VCaP (cell line): ENCODE results near the gene ILRUN.
A peak's percentile ranks its signal among the peaks of the same experiment; 100 is the strongest.

Experiments used
- H3K27ac ChIP-seq: fragments of 450-650 bp; 2 replicates; pipeline ENCODE4 v1.5.1; 2017
- CTCF ChIP-seq: fragments of 450-650 bp; conservative IDR thresholded peaks from 2 replicates; pipeline ENCODE4 v1.5.1; 2017; ENCODE audit warnings: mild to moderate bottlenecking, moderate library complexity

ILRUN gene

GRCh38 chr6:34657307-34657978 lies 39.1 kb downstream of the ILRUN start:
- peak overlapping the region; percentile 92 for H3K27ac ChIP-seq
- no peak for TF ChIP-seq CTCF

DNA sequence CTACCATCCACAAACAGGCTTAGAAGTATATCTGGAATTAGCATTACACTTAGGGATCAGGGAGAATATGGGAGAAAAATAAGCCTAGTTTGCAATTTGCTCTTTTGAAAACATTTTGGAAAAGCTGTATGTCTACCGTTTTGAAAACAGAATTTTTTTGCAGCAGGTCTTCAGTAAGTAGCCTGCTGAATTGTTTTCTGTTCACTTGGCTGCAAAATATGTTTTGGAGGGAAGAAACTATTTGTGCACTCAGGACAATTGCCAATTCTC lies 39.6 kb downstream of the ILRUN start:
- TF ChIP-seq CTCF, result no peak
- peak overlapping the region; percentile 92 for H3K27ac ChIP-seq

GRCh38 chr6:34656378-34657036 lies 40.1 kb downstream of the ILRUN start:
- H3K27ac ChIP-seq, result peak overlapping the region; percentile 92

DNA sequence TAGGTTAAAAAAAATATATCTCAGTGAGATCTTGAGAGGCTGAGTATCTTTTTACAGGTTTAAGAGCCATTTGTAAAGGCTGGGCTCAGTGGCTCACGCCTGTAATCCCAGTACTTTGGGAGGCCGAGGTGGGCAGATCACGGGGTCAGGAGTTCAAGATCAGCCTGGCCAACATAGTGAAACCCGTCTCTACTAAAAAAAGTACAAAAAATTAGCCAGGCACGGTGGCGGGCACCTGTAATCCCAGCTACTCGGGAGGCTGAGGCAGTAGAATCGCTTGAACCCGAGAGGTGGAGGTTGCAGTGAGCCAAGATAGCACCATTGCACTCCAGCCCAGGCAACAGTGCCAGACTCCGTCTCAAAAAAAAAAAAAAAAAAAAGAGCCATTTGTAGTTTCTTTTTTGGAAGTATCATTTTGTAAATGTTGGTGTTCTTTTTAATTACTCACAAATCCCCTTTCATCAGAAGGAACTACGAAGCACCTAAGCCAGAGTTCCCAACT lies 40.6 kb downstream of the ILRUN start:
- H3K27ac ChIP-seq, result peak overlapping the region; percentile 92

More at GRCh38 chr6:34656378-34657036, 40.1 kb downstream of the ILRUN start:
- no peak for TF ChIP-seq CTCF

DNA sequence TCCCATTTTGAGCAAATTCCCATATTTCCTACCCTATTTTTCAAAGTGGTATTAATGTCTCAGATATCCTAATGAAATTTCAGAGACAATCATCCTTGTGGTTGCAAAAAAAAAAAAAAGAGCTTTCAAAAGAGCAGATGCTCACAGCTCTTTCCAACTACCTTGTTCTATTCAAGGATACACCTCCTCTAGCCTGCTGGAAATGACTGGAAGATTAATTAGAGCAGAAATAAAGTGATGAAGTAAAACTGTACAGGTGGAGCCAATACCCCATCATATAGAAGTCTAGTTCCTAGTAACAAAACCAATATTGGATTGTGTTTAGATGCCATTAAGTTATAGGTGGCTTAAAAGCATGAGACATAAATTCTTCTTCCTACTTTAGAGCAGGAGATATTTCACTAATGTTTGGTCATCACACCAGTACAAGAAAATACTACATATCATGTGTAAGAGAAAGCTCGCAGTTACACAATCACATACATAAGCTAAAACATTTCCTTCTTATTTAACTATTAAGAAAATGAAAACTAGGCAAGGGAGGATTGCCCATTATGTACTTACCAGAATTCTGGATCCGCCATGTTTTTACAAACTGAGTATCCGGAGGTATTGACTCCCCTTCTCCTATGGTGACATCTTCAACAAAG lies 42.4 kb downstream of the ILRUN start:
- no peak for TF ChIP-seq CTCF
- H3K27ac ChIP-seq, result peak overlapping the region; percentile 92

DNA sequence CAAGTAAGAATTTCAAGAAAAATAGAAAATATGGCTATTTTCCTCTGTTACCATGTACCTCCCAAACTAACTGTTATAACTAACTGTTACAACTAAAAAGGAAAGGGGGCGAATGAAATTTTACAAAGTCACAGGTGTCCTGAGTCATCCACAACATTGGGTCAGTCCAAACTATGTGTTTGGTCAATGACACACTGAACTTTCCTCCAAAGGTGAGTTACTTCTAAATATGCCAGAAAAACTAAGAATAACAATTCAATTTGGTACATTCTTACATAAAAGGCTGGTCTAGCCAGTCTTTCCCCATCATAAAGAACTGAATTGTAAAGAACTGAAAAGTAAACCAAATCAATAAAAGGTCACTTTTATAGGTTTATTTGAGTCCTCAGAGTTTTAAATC lies 44.3 kb downstream of the ILRUN start:
- no peak for TF ChIP-seq CTCF
- H3K27ac ChIP-seq, result peak overlapping the region; percentile 50

DNA sequence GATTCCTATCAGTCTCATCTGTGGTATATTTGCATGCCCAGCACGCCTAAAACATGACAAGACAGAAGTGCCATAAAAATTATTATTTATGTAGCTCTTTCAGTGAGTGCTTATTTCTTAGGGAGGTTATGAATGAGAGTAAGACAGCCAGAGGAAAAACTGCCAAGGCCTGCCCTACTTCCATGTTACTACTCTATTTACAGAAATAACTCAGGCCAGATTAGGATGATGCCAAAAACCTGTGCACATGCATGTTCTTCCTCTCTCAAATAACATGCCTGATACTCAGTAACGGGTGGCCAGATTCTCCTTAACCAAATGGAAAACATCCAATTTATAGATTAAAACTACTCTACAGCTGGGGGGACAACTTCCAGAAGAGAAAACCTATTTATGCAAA lies 45.7 kb downstream of the ILRUN start:
- TF ChIP-seq CTCF, result no peak
- H3K27ac ChIP-seq, result peak overlapping the region; percentile 50

DNA sequence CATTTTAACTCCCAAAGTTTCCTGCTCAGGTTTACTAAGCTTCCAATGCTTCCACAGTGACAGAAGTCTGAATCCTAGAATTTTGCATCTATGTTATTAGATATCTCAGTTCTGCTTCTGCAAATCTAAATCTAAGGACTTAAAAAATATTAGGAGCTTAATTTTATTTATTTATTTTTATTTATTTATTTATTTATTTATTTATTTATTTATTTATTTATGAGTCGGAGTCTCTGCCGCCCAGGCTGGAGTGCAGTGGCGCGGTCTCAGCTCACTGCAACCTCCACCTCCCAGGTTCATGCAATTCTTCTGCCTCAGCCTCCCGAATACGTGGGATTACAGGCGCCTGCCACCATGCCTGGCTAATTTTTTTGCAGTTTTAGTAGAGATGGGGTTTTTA lies 46.3 kb downstream of the ILRUN start:
- H3K27ac ChIP-seq, result peak overlapping the region; percentile 50
